Embryonic facial prominence (tissue), 1 donor: ENCODE data around the gene OAF.

Experiments used
- DNase-seq: peaks from one replicate; pipeline ENCODE4 v3.0.0-alpha.2; 2016; ENCODE audit errors: extremely low spot score

Gene OAF

DNA sequence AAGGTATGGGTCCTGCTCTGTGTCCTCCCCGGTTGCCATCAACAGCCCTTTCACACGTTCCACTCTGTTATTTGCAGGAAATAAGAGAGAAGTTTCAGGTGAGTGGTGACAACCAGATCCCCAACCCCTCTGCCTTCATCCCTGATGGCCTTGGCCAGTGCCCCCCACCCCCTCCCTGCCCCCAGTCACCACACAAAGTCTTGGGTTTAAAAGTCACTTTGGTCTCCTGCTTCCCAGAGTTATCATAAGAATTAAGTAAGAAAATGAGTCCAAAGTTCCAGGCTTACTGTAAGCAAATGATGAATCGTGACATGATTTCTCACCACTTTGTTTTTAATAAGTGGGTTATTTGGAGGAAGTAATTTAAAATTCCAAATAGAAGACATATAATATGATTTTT lies 9.2 kb upstream of the OAF start:
- DNase-seq, result no peak

DNA sequence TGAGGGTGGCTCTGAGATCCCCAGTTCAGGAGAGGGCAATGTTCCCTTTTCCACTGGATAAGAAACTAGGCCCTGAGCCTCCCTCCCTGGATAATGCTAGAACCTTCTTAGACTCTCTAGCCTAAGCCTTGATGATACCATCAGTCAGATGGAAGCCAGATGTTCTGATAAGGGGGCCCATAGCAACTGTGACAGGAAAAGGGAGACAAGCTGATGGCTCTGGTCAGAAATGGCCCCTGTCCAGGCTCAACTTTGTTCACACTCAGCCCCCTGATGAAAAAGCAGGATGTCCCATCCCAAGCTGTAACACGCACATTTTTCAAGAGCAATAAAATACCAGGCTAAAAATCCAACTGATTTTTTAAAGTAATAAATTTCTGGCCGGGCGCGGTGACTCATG lies 7.2 kb upstream of the OAF start:
- DNase-seq, result no peak

DNA sequence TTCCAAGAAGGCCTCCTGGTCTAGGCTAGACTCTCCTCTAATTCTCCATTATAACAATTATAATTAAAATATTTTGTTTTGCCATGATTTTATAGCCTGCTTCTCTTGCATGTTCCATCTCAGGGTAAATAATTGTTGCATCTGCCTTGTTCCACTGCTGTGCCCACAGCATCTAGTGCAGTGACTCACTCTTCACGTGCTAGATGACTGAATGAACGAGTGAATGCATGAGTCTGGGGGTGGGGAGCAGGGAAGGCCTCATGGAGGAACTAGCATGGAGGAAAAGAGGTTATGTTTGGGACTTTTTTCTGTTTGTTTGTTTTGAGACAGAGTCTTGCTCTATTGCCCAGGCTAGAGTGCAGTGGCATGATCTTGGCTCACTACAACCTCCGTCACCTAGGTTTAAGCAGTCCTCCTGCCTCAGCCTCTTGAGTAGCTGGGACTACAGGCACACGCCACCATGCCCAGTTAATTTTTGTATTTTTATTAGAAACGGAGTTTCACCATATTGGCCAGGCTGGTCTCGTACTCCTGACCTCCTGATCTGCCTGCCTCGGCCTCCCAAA lies 5.2 kb upstream of the OAF start:
- no peak for DNase-seq

DNA sequence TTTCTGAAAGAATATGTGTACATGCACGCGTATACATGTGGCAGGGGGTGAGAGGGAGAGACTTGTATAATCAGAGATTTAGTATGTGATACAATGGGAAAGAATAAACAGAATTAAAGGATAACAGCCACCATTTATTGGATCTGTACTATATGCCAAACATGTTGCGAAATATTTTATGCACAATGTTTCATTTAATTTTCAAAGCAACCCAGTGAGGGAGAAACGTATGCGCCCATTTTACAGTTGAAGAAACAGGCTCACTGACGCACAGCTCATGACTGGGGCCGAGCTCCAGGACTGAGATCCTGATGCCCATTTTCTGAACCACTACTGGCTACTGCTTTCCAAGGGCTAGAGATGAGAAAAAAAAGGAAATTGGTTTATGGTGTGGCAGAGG lies 3.3 kb upstream of the OAF start:
- no peak for DNase-seq

DNA sequence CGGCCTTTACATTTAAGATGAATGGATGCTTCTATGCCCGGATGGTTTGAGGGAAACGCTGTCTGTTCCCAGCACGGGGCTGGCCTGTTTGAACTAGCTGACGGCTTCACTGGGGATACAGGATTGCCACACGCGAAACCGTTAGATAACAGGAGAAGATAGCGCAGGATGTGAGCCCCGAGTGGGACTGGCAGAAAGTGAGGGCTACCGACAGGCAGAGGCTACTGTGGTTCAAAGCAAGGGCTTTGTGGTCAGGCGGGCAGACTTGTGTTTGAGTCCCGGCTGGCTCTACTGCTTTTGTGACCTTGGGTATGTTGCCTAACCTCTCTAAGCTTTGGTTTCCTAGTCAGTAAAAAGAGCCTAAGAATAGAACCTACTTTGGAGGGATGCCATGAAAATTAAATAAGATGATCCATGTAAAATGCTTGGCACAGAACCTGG lies 2.8 kb upstream of the OAF start:
- DNase-seq, result no peak

DNA sequence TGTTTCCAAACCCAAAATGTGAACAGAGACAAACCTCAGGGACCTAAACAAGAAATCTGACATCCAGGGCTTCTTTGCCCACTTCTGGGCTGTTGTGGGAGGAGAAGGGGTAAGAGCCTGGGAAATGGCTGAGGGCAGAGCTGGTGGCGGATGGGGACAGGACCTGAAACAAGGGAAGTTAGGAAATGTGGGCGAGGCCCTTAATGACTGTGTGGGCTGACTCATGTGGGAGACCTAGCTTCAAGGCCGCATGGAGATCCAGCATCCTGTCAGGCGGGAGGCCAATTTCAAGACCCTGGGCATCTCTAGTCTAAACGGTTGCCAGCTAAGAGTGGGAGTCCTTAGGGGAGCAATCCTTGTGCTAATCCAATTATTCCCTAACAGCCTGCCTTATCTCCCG lies 2.1 kb upstream of the OAF start:
- DNase-seq, result no peak

DNA sequence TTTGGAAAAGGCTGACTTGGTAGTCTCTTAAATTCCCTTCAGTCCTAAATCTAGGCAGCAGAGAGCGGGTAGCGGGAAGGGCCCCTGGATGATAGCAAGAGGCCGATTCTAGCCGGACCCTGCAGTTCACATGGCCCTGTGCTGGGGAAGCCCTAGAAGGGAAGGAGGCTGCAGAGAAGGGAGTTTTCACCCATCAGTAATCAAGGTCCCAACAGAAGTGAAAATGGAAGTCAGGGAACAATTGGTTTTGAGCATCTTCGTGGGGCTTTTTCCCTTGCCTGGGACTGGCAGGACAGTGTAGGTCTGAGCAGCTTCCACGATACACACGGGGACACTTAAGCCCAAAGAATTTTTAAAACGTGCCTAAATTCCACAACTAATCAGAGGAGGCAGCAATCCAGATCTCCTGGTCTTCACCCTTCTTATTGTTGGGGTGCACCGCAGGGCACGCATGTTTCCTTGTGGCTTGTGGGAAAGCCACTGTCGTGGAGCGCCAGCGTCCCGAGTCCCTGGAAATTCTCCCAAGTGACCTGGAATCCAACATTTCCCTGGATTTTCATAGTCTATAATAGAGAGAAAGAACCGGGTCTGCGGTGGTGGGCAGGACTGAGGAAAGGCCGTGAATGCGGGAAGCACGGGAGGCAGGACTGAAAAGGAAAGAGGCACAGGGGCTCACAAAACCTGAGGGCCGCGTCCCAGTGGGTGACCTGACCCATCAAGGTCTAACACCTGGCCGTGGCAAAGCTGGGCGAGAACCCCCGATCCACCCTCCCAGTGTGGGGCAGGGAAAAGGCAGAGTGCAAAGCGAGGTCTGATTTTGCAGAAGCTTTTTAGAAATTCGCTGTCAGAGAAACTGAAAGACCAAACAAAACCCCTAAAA lies 846 bp upstream of the OAF start:
- no peak for DNase-seq

DNA sequence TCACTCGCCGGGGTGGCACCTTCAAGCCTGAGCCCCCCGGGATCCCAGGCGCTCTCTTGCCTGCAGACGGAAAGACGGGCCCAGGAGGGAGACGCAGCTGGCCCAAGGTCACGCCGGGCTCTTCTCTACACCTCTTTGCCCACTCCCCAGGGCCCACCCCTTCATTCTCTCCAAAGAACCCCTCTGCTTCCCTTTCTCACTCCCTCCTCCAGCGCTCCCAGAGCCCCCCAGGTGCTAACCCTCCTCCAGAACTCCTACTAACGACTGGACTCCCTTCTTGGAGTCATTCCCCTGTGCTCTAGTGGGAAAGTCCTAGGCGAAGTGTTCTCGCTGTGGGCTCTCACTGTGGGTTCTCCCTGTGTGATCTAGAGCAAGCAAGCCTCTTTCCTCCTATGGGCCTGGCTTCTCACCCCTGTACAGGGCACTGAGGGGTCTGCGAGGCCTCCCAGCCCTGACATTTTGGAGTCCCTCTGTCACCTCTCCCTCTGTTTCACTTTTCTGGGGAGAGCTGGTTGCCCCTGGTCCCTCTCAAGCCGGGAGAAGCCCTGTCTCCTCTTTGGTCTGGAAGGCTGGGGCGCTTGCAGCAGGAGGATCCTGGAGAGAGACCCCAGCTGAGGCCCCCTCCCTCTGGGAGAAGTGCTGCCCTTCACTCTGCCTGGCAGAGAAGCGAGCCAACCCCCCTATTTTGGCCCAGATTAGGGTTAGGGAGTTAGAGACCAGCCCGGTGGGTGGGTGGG lies 858 bp downstream of the OAF start:
- DNase-seq, result no peak

DNA sequence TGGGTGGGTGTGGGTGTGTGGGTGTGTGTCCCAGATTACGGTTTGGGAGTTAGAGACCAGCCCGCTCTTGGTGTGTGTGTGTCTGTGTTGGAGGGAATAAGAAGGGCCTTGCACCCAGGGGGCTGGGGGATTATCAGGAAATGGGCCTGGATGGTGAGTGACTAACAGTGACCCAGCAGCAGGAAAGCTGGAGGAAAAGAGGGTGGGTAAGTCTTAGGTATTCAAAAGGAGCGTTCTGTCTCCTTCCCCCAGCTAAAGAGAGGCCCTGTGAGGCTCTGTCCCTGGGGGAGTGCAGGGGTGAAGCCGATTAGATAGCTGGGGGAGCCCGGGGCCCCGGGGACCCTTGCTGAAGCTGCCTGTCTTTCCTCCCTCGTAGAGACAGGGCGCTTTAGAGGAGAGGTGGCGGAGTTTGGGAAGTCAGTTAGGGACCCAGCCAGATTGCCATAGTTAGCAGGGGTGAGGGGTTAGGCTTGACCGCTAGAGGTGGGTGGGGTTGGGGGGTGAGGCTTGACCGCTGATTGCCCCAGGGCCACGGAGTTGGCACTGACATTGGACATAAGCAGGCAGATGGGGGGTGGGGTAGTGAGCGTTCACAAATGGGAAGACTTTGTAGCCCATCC lies 1.5 kb downstream of the OAF start:
- DNase-seq, result no peak

DNA sequence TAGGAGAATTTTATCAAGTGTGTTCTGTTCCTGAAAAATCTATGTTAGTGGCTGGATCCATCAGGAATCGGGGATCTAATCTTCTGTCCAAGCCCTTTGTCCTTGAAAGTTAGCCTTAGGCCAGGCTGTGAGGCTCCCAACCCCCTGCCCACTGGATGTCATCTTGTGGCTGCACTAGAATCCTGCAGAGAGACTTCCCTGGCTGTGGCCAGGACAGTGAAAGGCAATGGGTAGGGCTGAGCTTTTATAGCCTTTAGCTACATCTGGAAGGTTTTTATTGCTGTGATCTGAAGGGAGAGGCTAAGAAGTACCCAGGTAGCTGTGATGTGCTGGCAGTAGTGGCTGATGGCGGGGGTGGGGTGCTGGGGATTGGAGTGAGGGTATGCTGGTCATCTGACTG lies 2.1 kb downstream of the OAF start:
- DNase-seq, result no peak

DNA sequence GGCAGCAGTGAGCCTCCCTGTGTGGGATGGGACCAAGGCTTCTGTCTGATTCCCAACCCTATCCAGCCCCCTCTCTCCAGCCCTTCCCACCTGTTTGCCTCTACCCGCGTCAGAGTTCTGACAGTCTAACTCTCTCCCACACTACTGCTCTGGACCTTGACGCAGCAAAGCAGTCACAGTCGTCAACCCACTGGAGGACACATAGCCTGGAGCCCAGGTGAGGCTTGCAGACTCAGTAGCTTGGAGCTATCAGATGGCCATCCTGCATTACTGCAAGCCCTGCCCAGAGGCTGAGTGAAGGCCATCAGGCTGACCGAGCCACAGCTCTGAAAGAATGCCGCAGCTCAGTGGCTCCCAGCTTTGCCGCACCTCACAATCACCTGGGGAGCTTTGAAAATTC lies 3.7 kb downstream of the OAF start:
- no peak for DNase-seq

DNA sequence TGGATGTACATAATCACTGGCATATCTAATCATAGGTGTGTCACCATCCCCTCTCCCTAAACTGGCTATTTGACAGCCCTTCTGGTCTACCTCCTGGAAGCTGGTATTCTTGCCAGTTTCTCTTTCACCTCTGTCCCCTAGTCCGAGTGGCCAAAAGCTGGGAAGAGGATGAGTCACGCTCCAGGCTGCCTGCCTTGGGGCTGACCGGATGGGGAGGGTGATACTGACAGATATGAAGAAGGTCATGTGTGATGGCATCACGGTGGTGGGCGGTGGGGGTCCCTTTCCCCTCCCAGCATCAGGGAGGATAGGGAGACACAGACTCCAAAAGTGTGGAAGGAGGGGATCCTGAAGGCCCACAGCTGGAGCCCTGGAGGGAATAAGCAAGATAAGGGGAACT lies 4.8 kb downstream of the OAF start:
- DNase-seq, result no peak

DNA sequence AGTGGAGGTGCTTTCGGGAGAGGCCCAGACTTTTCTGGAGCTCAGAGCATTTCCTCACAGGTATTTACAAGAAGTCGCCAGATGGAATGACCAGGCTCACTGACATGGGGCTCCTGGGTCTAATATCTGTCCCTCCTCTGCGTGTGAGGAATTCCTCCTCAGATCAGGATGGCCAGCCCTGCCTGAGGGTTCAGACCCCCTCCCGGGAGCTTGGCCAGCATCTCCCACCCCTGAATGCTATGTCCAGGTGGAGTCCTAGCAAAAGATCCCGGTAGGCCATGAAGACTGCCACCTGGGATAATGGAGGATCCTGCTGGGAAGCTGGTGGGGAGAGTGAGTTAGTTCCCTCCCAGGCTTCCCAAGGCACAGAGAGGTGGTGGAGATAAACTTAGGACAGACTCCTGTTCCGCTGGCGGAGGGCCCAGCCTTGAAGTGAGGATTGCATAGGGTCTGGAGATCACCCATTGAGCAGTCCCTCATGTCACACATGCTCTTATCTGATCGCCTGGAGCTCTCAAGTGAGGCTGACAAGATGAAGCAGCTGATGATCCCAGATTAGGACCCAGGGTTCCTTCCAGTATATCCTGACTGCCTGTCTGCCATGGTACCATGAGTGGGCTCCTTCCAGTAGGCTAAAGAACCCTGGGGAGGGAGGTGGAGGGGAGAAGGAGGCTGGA lies 5.7 kb downstream of the OAF start:
- no peak for DNase-seq

DNA sequence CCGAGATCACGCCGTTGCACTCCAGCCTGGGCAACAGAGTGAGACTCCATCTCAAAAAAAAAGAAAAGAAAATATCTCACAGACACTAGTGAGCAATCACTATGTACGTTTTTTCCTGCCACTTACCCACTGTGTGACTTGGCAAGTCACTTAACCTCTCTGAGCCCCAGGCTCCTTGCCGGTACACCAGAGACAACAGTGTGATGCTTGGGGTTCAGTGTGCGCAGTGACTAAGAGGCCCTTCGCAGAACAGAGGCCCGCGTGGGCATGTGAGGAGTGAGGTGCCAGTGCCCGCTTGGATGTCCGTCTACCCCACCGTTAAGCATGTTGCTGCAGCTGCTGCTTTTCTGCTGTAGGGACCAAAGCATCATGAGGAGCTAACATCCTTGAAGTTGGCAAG lies 6.7 kb downstream of the OAF start:
- no peak for DNase-seq

DNA sequence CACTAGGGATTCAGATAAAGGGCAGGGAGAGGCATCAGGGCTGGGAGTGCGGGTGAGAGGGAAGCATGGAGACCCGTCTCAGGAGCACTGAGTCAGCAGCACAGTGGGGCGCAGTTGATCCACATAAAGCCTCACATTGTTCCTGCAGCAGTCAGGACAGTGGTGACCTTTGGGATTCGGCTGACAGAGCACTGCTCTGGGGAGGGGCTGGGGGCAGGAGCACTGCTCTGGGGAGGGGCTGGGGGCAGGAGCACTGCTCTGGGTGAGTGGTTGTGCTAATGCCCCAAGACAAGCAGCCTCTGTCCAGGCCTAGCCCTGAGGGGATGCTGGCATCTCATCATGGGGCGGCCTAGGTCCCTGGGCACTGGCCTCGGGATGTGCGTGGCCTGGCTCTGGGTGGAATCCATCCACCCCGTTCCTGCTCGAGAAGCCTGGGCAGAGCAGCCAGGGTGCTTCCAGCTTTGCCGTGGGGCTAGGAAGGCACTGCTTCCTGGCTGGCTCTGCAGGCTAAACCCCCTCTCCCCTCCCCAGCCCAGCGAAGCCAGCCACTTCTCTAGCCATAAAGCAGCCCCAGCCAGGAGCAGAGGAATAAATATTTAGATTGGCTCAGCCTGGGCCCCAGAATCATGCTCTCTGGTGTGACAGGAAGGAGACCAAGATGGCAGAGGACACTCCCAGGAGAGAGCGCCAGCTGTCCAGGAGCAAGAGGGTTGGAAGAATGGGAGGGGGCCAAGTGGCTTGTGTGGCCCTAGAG lies 7.3 kb downstream of the OAF start:
- DNase-seq, result no peak

DNA sequence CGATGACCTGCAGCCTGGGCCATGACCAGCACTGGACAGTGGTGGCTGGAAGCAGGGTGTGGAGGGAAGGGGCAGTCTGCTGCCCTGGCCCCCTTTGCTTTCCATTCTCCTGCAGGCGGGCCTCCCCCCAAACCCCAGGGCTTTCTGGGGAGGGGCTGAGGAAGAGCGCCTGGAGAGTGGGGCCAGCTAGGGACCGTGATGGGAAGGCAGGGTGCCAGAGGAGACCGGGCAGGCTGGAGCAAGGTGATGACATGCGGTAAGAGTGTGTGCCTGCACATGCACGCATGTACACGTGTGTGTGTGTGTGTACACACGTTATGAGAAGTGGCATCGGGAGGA lies 7.8 kb downstream of the OAF start:
- DNase-seq, result no peak

DNA sequence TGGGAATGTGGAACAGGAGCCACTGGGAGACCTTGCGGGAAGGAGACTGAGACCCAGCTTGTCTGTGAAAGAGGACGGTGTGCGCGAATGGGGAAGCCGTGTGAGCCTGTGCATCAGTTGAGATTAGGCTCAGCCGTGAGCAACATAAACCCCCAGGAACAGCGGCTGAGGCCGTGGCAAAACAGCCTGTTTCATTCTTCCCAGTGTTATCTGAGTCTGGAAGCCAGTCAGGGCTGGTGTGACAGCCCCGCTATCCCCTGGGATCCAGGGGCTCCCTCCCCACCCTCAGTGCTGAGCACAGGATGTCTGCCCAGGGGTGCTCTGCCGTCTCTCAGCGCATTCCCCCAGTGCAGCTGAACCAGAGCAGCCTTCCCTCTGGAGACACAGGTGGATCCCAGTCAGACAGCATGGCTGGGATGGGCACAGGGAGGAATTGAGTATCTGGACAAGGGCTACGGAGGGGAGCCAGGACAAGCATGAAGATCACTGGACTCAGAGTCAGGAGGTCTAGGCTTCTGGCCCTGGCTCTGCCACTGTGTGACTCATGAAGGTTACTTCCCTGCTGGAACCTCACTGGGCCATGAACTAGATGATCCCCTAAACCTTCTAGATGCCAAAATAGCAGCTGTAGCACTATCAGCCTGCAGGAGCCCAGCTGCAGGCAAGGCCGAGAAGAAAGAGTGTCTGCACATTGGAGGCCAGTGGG lies 8.6 kb downstream of the OAF start:
- DNase-seq, result no peak

DNA sequence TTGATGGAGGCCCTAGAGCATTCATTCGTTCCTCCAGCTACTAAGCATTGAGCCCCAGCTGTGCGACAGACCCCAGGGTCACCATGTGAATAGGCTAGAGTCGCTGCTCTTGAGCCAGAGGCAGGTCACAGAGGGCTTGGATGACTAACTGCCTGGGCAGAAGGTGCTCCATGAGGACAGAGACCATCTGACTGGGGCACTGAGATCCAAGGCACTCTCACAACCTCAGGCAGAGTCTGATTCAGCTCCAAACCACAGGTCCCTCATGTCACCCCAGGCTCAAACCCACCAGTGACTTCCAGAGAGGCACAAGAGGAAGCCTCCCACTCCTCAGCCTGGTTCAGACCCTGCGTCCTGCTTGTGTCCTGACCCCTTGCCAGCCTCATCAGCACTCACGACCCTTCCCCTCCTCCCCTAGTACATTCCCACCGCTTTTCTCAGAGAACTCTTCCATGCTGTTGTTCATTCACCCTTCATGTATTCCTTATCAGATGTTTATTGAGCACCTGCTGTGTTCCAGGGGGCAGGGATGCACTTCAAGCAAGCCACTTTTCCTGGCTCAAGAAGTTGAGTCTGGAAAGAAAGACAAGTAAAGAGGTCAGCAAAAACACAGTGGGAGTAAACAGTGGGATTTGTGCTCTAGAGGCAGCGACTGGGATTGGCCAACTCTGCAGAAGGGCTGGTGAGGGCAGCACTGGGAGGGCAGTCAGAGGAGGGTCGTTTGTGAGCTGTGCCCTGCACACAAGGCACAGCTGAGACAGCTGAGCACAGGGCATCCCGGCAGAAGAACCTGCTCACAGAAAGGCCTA lies 9.3 kb downstream of the OAF start:
- DNase-seq, result no peak

DNA sequence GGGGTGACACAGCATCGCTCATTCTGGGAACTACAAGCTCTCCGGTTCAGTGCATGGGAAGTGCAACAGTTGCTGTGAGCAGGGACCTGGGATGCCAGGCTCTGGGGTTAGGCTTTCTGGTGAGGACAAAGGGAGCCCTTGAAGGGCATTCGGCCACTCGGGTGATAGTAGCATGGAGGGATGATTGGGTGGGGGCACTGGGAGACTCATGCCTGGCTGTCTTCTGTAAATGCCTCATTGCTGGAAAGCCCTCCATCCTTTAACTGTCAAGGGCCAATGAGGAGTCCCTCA lies 9.9 kb downstream of the OAF start:
- DNase-seq, result no peak

DNA sequence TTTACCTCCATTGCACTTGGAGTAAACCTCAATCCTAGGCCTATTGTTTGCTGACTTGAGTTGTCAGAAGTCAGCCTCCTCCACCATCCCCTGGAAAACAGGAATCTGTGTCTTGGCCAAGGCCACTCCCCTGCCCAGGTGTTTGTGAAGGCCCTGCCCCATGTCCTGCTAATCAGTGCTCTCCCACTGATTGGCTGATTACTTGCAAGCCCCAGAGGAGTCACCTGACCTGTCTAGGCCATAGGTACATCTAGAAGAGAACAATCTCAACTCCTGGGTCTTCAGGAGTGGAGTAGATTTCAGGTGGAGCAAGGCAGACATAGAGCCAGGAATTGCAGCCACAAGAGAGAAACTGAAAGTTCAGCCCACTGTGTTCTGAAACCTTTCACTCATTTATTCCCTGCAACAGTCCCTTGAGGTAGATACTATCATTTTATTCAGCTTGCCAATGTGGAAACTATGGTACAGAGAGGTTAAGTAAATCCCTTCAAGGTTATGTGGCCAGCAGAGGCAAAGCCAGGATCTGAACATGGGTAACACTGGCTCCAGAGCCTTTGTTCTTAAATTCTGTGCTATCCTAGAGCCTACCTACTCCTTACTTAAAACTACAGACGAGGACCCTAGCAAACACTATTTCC lies 10.4 kb downstream of the OAF start:
- no peak for DNase-seq
